ENCODE results near the gene TP53INP2. TPM values are rescaled to one million over a fixed set of nuclear protein-coding genes. Genes with fewer than 3 reads are reported as not detected.

The TP53INP2 gene
- total and polyA plus RNA-seq, 2 of the 4 experiments (the other 2 are of a cell fraction) = 1.3 to 7.4 TPM

DNA sequence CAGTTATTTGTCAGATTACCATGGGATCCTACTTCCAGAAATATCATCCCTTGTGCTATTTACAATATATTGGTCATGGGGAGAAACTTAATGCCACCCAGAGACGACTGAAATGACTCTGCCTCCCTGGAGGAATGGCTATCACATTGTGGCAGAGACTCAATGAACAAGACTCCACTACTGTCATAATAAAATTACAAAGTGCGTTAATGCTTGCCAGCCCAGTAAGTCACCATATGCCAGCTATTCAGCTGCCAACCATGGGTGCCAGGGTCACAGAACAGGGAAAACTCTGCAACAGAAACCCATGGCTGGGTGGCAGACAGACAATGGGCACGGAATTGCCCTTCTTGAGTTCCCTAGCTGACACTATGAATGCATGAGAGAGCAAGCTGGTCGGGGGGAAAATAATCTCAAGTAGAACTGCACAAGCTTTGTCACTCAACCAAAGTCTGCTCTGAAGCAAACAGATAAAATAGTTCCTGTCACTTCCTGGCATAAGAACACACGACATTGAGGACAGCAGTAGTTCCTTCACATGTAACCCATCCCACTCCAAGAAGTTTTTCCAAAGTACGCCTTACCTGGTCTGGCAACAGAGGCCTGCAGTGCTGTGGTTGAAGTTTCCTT, 32.1 kb downstream of the TP53INP2 start:
- intact Hi-C loops (cut with micrococcal nuclease) (no loop called here), dilution Hi-C loops (cut with HindIII; ENCODE audit: low sequenced_read_pairs, unreplicated experiment) (no loop called here), in situ Hi-C loops (cut with MboI; ENCODE audit: low sequenced_read_pairs) (no loop called here)
- H2BK5ac ChIP-seq (ENCODE audit: low read depth, low read length, poor library complexity, severe bottlenecking) = no peak overlapping the region
- no peak overlapping the region for H3K4me2 ChIP-seq (ENCODE audit: low read depth, low read length)
- no peak for ATAC-seq (ENCODE audit: low read depth)
- CTCF ChIA-PET = no interaction called here
- BruUV-seq (replicated peaks) = no TSS peak
- H3K4me1 ChIP-seq (ENCODE audit: control insufficient read depth, insufficient read depth, low read length) = no peaks in the 10 kb centered on the region
- no peak overlapping the region for H4K91ac ChIP-seq (ENCODE audit: insufficient read depth, low read depth, low read length)
- 100% methylated on average over 1 of the region's 6 CpGs; no CpG with 5 or more reads in 1 of the 2 experiments for WGBS, 2 experiments (ENCODE audit: extremely low coverage in 2 of 2, insufficient read length in 1 of 2)
- no peak overlapping the region for H3K4ac ChIP-seq (ENCODE audit: low read depth, low read length)
- no peak overlapping the region for H3K23ac ChIP-seq (ENCODE audit: low read depth, low read length)
- H3K56ac ChIP-seq (ENCODE audit: extremely low read depth, insufficient read depth, low read length) = no peak overlapping the region
- no peak overlapping the region for H3K14ac ChIP-seq (replicated peaks; ENCODE audit: low read depth, low read length)
- no peak overlapping the region for H4K8ac ChIP-seq (ENCODE audit: low read depth in 2 of 2, low read length in 2 of 2)
- no peak overlapping the region for H3K9ac ChIP-seq (ENCODE audit: low read depth, low read length)
- H3K79me1 ChIP-seq (ENCODE audit: low read depth in 1 of 2, low read length in 2 of 2) = peaks cover 0 to 11% of the 10 kb centered on the region in 2 experiments; a peak in 3 of 4 replicates
- H2BK15ac ChIP-seq (ENCODE audit: low read depth, low read length) = no peak overlapping the region
- TF ChIP-seq, protein P1, sequence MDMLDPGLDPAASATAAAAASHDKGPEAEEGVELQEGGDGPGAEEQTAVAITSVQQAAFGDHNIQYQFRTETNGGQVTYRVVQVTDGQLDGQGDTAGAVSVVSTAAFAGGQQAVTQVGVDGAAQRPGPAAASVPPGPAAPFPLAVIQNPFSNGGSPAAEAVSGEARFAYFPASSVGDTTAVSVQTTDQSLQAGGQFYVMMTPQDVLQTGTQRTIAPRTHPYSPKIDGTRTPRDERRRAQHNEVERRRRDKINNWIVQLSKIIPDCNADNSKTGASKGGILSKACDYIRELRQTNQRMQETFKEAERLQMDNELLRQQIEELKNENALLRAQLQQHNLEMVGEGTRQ (IDR thresholded peaks at IDR 0.05; ENCODE audit: low read depth, low read length) = no peak
- no peak for TF ChIP-seq POLR2A (IDR thresholded peaks at IDR 0.05; ENCODE audit: low read depth, low read length)
- no peak overlapping the region for H2AK9ac ChIP-seq (replicated peaks; ENCODE audit: low read depth, low read length, poor library complexity)
- no peak overlapping the region for H3K18ac ChIP-seq (ENCODE audit: low read depth, low read length)
- H3K4me3 ChIP-seq (ENCODE audit: insufficient read depth, low read depth, low read length) = no peak overlapping the region
- no peak overlapping the region for H2BK20ac ChIP-seq (ENCODE audit: low read depth, low read length)
- no peak overlapping the region for H4K5ac ChIP-seq (ENCODE audit: low read depth, low read length)
- peaks cover 9% of the 10 kb centered on the region for H3K9me1 ChIP-seq (ENCODE audit: insufficient read depth, low read length)
- H3K9me3 ChIP-seq (ENCODE audit: control insufficient read depth, insufficient read depth, low read length) = no peaks in the 10 kb centered on the region
- H3K27me3 ChIP-seq (ENCODE audit: control insufficient read depth, insufficient read depth, low read length) = no peaks in the 10 kb centered on the region
- no peaks in the 10 kb centered on the region for H4K20me1 ChIP-seq (ENCODE audit: insufficient read depth, low read length)
- H3K27ac ChIP-seq (ENCODE audit: insufficient read depth, low read length) = no peak overlapping the region
- peaks cover 32% of the 10 kb centered on the region for H3K36me3 ChIP-seq (ENCODE audit: control insufficient read depth, insufficient read depth, low read length)
- POLR2A ChIA-PET (ENCODE audit: unreplicated experiment) = no interaction called here
- DNase-seq = no peak
- H2AK5ac ChIP-seq (ENCODE audit: low read depth, low read length) = no peak overlapping the region
- H2BK120ac ChIP-seq (ENCODE audit: low read depth, low read length) = no peak overlapping the region
- H2AFZ ChIP-seq (replicated peaks; ENCODE audit: low read length, poor library complexity) = no peak overlapping the region
